IPS-15b (cell line): ENCODE measurements around the gene PARK7.

Source experiments
- H3K27me3 ChIP-seq: one replicate; pipeline ENCODE4 v1.6.1; 2013; ENCODE audit warnings: low read length; ENCODE audit not compliant: control insufficient read depth, insufficient read depth
- H3K36me3 ChIP-seq: one replicate; pipeline ENCODE4 v1.6.1; 2013; ENCODE audit warnings: low read length; ENCODE audit not compliant: control insufficient read depth, insufficient read depth
- H3K4me1 ChIP-seq: one replicate; pipeline ENCODE4 v1.6.1; 2013; ENCODE audit warnings: mild to moderate bottlenecking, low read length; ENCODE audit not compliant: control insufficient read depth, insufficient read depth
- H3K4me3 ChIP-seq: one replicate; pipeline ENCODE4 v1.5.1; 2013; ENCODE audit warnings: low read depth, low read length
- H3K9ac ChIP-seq: one replicate; pipeline ENCODE4 v1.6.1; 2013; ENCODE audit warnings: low read depth, mild to moderate bottlenecking, low read length
- H3K9me3 ChIP-seq: one replicate; pipeline ENCODE4 v1.6.1; 2013; ENCODE audit warnings: mild to moderate bottlenecking, low read length; ENCODE audit not compliant: control insufficient read depth, insufficient read depth

The PARK7 gene

DNA sequence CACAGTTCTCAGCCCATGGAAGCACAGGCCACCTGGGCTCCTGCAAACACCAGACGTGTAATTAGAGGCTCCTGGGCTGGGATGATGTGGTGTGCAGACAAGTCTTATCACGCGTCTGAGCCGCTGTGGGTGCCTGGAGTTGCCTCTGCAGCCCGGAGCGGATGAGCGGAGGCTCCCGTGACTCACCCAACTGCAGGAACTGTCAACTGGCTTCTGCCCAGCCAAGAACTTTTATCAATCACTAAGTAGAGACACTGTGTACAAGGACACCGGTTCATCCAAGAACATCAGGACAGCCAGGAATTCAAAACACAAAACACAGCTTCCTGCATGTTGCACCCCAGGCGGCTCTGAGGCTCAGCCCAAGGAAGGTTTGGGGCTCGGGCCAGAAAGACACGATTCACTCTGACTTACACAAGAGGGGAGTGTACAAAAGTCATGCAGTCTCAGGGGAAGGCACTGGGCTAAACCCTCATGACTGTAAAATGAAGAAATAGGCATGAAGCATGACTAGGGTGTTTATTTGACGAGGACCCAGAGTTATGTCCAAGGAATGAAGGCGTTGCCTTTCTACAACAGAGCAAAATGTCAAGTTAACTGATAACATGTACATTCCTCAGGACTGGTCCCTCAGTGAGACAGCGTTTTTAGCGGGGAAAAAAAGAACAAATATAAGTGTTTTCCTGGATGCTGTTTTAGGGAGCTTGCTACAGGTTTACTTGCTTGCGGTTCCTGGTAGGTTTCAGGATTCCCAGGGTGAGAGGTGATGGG lies 43.5 kb downstream of the PARK7 start:
- Histone ChIP-seq H3K4me1 (peaks cover 20% of the 10 kb centered on the region), H3K9ac (no peak overlapping the region), H3K27me3 (no peaks in the 10 kb centered on the region), H3K4me3 (no peak overlapping the region), H3K36me3 (no peaks in the 10 kb centered on the region), H3K9me3 (no peaks in the 10 kb centered on the region)

DNA sequence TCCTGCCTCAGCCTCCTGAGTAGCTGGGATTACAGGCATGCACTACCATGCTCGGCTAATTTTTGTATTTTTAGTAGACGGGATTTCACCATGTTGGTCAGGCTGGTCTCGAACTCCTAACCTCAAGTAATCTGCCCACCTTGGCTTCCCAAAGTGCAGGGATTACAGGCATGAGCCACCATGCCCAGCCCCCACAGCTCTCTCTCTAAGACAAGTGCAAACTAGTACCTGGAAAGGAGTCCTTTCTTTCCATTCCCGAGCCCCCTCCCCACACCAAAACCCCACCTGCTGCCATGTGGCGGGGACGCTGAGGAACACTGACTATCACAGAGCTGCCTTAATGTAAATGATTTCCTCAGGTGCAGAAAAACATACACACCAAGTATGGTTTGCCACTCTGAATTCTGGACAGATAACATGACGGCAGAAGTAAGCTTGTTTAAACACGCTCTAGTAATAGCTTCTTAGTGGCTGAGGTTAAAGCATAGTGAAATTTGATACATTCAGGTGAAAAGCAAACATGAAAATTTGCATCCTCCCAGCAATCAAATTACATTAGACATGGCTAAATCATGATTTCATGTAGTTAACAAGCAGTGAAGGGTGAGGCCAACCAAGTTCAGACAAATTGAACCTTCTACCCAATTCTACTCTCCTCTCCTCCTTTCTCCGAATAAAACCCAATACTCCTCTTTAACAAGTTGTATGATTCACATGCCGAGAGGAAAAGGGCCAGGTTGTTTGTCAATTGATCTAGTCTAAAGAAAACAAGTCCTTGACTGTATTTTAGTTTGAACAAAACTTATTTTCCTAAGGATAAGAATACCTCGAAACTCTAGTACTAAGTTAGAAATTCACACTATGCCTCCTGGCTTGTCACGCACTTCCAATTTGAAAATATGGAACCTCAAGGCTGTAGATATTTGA lies 44.8 kb downstream of the PARK7 start:
- H3K4me3 ChIP-seq, result no peak overlapping the region
- H3K27me3 ChIP-seq, result no peaks in the 10 kb centered on the region
- peaks cover 20% of the 10 kb centered on the region for H3K4me1 ChIP-seq
- H3K9ac ChIP-seq, result no peak overlapping the region
- no peaks in the 10 kb centered on the region for H3K9me3 ChIP-seq
- H3K36me3 ChIP-seq, result no peaks in the 10 kb centered on the region

DNA sequence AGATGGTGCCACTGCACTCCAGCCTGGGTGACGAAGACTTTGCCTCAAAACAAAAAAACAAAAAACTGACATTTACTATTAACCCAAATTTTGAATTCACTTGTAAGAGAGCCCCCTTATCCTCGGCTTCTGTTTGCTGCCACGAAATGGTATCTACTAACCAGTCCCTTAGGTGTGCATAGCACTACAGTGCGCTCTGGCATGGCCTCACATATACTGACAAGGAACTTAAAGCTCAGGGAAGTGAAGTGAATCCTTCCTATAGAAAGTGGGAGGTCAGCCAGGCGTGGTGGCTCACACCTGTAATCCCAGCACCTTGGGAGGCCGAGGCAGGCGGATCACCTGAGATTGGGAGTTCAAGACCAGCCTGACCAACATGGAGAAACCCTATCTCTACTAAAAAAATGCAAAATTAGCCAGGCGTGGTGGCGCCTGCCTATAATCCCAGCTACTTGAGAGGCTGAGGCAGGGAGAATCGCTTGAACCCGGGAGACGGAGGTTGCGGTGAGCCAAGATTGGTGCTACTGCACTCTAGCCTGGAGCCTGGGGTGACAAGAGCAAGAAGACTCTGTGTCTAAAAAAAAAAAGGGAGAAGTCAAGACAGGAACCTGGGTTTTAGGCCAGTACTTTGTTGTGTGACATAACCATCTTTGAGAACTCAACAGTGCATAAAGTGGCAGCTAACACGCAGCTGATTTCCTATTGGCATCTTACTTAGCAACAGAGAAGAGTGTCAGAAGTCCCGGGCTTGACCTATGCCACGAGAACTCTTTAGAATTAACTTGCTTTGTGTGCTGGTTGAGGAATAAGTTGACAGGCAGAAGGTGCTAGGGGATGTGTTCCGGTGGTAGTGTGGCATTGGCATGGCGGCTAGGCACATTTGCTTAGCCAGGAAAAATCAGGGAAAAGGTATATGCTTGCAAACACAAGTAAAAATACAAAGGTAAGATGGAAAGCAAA lies 47.8 kb downstream of the PARK7 start:
- Histone ChIP-seq H3K9ac (no peak overlapping the region), H3K4me1 (peaks cover 17% of the 10 kb centered on the region), H3K9me3 (no peaks in the 10 kb centered on the region), H3K4me3 (no peak overlapping the region), H3K27me3 (no peaks in the 10 kb centered on the region), H3K36me3 (peaks cover 21% of the 10 kb centered on the region)

- Histone ChIP-seq H3K9ac (no peak overlapping the region), H3K27me3 (no peaks in the 10 kb centered on the region), H3K4me1 (peaks cover 12% of the 10 kb centered on the region), H3K9me3 (no peaks in the 10 kb centered on the region), H3K4me3 (no peak overlapping the region), H3K36me3 (peaks cover 23% of the 10 kb centered on the region)
These were observed 48.7 kb downstream of the PARK7 start for GRCh38 chr1:8010080-8010664.

GRCh38 chr1:8011016-8011415 lies 49.5 kb downstream of the PARK7 start:
- Histone ChIP-seq H3K4me1 (peaks cover 14% of the 10 kb centered on the region), H3K27me3 (no peaks in the 10 kb centered on the region), H3K9me3 (no peaks in the 10 kb centered on the region), H3K9ac (no peak overlapping the region), H3K4me3 (no peak overlapping the region), H3K36me3 (peaks cover 23% of the 10 kb centered on the region)

GRCh38 chr1:8011923-8012858 lies 50.7 kb downstream of the PARK7 start:
- Histone ChIP-seq H3K9ac (no peak overlapping the region), H3K4me3 (no peak overlapping the region), H3K36me3 (peaks cover 23% of the 10 kb centered on the region), H3K9me3 (no peaks in the 10 kb centered on the region), H3K4me1 (peaks cover 14% of the 10 kb centered on the region), H3K27me3 (no peaks in the 10 kb centered on the region)

GRCh38 chr1:8012955-8013354 lies 51.4 kb downstream of the PARK7 start:
- Histone ChIP-seq H3K9ac (no peak overlapping the region), H3K4me3 (no peak overlapping the region), H3K9me3 (no peaks in the 10 kb centered on the region), H3K36me3 (peaks cover 23% of the 10 kb centered on the region), H3K4me1 (peaks cover 17% of the 10 kb centered on the region), H3K27me3 (no peaks in the 10 kb centered on the region)

GRCh38 chr1:8013399-8013798 lies 51.9 kb downstream of the PARK7 start:
- no peaks in the 10 kb centered on the region for H3K27me3 ChIP-seq
- H3K4me1 ChIP-seq, result peaks cover 20% of the 10 kb centered on the region
- no peak overlapping the region for H3K4me3 ChIP-seq
- H3K9me3 ChIP-seq, result no peaks in the 10 kb centered on the region
- peaks cover 23% of the 10 kb centered on the region for H3K36me3 ChIP-seq
- no peak overlapping the region for H3K9ac ChIP-seq

- peaks cover 23% of the 10 kb centered on the region for H3K36me3 ChIP-seq
- no peak overlapping the region for H3K4me3 ChIP-seq
- no peaks in the 10 kb centered on the region for H3K27me3 ChIP-seq
- peaks cover 24% of the 10 kb centered on the region for H3K4me1 ChIP-seq
- H3K9me3 ChIP-seq, result no peaks in the 10 kb centered on the region
- H3K9ac ChIP-seq, result no peak overlapping the region
These were observed 52.3 kb downstream of the PARK7 start for GRCh38 chr1:8013800-8014199.

DNA sequence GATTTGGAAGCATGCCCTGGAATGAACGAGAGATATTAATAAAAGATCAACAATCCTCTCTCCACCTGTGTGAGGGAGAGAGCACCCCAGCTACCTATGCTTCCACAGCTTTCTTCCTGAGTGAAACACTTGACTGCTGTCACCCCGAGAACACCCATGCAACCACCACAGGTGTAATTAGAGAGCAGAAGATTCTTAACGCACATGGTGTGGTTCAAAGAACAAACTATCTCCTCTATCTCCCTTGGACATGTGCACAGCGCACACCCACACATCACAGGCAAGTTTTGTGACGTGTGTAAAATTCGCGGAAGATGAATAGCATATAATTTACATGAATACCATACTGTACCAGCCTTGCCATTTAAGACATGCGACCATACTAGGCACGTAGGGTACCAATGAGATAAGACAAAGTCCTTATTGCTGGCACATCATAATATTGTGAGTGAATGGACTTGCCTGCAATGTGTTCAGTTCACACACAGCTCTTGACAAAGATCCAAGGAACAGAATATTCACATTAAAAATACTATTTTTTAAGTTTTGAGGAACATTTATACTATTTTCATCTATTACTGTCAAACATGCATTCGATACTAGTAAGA lies 53.0 kb downstream of the PARK7 start:
- H3K9ac ChIP-seq, result no peak overlapping the region
- no peak overlapping the region for H3K4me3 ChIP-seq
- H3K9me3 ChIP-seq, result no peaks in the 10 kb centered on the region
- H3K36me3 ChIP-seq, result peaks cover 23% of the 10 kb centered on the region
- no peaks in the 10 kb centered on the region for H3K27me3 ChIP-seq
- peaks cover 28% of the 10 kb centered on the region for H3K4me1 ChIP-seq
